Activated naive CD4-positive, alpha-beta T cell (primary cell): ENCODE results near the gene CNKSR2.
A peak's percentile ranks its signal among the peaks of the same experiment; 100 is the strongest.

Source experiments
- DNase-seq, 4 experiments: peaks; one replicate each; lab custom pipeline; 2025; lab: John Stamatoyannopoulos, UW

The CNKSR2 gene

DNA sequence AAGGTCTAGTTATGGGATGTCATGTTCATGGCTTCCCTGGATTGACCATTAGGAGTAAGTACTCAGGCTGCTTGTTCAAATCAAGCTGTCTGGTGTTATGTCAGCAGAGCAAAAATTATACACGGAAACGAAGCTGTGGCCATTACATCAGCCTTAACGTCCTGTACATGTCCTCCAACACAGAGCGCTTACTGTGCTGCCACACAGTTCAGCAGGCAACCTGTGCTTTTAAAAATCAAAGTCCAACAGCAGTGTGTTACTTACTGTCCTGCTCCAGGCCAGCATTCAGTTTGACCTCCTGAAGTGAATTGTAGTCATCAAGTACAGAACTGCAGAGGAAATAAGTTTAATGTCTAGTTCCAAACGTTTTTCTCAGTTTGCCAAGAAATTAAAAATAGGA, 237.9 kb downstream of the CNKSR2 start:
- no peak for DNase-seq

- no peak for DNase-seq
Measured at GRCh38 chrX:21616386-21616785, 242.2 kb downstream of the CNKSR2 start.

DNA sequence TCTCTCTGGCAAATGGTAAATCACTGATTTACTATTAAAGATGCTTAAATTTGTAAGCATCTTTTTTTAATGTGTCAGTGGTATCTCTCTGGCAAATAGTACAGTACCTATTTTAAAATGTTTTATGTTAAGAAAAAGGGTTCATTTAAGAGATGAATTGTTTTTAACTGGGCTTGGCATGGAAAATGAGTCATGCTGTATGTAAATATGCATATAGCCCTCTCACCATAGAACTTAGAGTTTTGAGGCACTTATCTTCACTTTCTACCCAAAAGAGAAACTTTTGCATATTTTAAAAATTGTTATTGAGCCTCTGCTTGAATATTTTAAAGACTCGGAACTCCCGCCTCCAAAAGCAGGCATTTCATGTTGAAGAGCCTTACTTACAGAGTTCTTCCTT, 246.0 kb downstream of the CNKSR2 start:
- no peak for DNase-seq

- DNase-seq: no peak
Measured at GRCh38 chrX:21623778-21624501, 249.7 kb downstream of the CNKSR2 start.

DNA sequence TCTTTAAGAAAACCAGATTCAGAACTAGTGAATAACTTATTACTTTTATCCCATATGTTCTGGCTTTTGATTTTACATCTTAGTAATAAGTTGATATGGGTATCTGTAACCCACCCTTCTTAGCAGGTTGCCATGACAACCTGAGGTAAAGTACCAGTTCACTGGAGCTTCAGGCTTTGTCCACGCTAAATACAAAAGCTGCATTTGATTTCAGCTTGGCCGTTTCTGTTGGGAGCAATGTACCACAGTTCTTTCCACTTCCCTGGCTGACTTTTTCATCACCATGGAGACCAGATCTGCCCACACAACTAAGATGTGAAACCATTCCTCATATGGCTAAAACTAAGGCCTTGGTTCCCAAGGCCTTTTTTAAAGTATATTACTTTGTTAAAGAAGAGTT, 257.8 kb downstream of the CNKSR2 start:
- no peak for DNase-seq

GRCh38 chrX:21638311-21638710, 264.1 kb downstream of the CNKSR2 start:
- no peak for DNase-seq

DNA sequence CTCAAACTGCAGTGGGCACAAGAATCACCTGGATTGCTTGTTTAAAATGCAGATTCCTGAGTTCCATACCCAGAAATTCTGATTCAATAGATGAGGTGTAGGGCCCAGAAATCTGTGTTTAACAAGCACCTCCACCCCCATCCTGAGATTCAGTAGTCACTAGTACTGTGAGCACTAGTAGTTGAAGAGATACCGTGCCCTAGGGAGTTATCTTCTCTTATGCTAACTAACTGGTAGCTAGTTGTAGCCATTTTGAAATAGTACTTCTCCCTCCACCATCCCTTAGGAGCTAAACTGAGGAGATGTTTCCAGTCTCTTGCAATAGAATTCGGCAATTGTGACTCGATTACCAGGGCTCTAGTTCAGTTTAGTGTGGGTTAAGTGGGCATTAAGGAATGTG, 265.6 kb downstream of the CNKSR2 start:
- no peak for DNase-seq

DNA sequence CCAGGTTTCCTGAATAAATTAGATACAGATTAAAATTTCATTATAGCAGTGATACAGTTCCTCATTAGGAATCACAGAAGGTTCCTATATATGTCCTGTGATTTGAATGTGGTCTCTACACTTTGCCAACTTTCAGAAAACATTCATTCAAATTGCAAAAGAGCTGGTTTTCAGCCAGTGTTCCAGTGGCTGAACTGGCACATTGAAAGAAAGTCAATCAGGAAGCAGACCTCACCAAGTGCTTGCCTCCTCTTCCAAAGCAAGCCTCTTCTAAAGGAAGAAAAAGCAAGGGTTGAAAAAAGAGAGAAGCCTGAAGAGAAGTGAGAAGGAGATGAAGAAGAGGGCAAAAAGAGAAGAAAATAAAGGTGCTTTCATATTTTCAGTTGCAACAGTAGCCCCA, 271.2 kb downstream of the CNKSR2 start:
- DNase-seq: no peak

GRCh38 chrX:21645886-21646285, 271.7 kb downstream of the CNKSR2 start:
- DNase-seq: no peak

- peak in 1 of 4 experiments; percentile 0 for DNase-seq
Measured at GRCh38 chrX:21655901-21656586, 281.8 kb downstream of the CNKSR2 start.

- peak in 1 of 4 experiments; percentile 1 for DNase-seq
Measured at GRCh38 chrX:21656587-21657317, 282.5 kb downstream of the CNKSR2 start.

DNA sequence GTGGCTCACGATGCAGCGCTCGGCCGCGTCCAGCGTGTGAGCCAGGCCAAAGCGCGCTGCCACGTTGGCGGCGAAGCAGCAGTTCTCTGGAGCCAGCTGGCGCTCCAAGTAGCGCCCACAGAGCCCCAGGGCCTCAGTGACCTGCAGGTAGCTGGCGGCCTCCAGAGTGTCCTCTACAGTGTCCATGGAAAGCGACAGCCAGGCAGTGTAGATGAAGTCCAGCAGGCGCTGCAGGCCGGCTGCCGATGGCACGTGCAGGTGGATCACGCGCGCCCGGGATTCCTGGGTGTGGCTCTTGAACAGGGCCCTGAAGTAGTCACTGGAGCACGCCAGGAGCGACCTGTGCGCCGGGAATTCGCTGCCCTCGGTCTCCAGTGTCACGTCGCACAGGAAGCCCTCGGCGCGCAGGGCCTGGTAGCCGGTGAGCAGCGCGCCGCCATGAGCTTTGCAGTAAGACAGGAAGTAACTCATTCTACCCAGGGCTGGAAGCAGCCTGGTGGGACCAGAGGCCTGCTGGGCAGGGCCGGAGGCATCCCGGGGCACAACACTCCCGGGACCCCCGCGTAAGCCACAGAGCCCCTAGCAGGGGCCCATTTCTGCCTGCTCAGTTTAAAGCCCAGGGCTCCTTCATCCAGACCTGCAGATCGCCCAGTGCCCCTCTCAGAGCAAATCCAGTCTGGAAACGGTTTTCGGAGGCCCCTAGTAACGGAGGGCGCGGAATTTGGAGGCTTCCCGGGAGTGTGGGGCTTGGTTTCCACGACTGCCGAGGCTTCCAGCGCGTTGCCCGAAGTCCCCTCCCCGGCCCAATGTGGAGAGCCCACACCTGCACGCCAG, 283.3 kb downstream of the CNKSR2 start:
- DNase-seq: peak in 3 of 4 experiments; percentile 1 to 19 (median 1)

- peak in 2 of 4 experiments; percentile 4 to 6 for DNase-seq
Measured at GRCh38 chrX:21658152-21658737, 284.0 kb downstream of the CNKSR2 start, which contains the start of gene KLHL34. TSS of gene KLHL34 (minus strand) at chrX:21658330. CDS start at chrX:21657788, 542 bp downstream.

DNA sequence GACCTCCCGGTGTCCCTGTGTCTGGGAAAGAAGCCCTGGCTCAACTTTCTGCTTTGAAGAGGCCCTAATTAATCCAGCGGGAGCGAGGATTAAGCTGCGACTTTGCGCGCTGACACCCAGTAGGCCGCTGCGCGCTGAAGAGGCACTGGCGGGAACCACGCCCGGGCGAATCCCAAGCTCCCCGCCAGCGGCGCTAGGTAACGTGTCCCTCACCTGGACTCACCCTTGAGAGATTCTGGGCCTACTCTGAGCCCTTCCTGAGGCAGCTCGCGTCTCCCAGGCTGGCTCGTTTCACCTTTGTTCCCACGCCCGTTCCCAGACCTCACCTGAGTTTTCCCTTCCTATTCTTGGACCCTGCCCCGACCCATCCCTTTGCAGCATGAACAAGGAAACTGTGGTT, 284.5 kb downstream of the CNKSR2 start:
- DNase-seq: no peak

GRCh38 chrX:21659320-21659719, 285.1 kb downstream of the CNKSR2 start:
- no peak for DNase-seq

DNA sequence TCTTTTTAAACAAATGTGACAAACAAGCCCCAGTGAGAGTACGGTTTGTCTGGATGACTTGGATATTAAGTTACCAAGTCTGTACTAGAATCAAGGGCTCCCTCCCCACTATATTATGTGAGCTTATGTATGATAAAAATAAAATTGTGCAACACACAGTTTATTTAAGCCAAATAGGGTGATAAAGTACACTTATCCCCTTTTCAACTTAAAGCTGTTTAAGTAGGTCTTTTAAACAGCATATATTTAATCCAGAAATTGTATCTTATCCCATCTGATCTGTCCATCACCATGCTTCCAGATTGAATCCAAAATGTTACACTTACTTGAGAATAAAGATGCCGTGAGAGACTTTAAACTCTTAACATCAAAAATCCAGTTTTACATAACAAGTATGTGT, 285.9 kb downstream of the CNKSR2 start:
- DNase-seq: no peak

DNA sequence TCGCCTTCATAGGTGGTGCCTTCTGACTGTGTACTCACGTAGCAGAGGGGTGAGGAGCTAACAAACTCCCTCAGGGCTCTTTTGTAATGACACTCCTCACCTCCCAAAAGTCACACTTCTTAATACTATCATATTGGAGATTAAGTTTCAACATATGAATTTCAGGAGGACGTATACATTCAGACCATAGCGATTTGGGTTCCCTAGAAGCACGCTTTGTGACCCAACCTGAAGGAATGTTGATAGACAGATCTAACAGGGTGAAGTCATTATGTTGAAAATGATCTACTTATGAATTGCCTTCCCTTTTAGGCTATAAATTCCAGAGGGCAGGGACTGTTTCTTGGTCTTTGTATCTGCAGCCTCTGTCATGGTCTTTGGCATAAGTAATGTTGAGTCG, 287.1 kb downstream of the CNKSR2 start:
- no peak for DNase-seq

GRCh38 chrX:21662761-21663160, 288.5 kb downstream of the CNKSR2 start:
- no peak for DNase-seq

DNA sequence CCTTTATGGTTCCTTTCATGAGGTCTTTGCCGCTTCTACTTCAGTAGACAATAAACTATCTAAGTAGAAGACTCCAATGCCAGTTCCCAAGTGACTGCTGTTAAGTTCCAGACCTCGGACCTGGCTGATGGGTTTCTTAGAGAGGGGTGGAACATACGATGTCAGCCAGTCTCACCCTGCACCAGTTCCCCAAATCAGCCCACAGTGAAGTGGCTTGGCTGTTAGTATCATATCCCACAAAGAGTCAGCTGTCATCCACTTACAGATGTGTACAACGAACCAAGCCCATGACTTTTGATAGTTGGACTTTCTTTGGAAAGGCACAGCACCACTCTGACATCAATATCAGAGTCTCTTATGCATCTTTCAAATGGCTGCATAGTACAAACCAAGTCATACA, 292.0 kb downstream of the CNKSR2 start:
- no peak for DNase-seq

- no peak for DNase-seq
Measured at GRCh38 chrX:21666679-21667078, 292.5 kb downstream of the CNKSR2 start.

DNA sequence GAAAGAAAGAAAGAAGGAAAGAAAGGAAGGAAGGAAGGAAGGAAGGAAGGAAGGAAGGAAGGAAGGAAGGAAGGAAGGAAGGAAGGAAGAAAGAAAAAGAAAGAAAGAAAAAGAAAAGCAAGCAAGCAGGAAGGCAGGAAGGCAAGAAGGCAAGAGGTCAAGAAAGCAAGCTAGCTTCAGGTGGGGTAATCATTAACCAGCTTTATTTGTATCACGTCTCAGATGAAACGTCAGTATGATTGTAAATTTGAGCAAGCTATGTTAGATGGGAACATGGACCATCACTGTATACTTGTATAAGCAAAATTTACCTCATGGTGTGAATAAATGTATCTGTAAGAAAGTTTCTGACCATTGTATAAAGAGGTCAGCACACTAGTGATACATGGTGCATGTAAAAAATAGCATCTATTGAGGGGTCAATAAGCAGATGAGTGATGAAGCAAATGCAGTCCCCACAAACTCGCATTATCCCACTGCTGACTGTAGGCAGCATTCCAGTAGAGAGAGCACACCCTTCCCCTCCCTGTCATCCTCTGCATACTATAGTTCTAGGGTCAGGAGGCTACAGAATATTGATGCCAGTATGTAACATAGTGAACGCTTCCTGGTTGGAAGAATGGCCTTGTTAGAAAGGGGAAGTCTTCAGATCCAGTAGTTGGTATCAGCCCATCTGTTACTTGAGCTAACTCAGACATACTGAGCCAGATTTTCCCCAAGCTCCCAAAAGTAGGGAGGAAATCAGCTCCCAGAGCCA, 300.4 kb downstream of the CNKSR2 start:
- DNase-seq: no peak
